Activated B cell treated with CpG ODN at 0.5 μM for 24 hours (primary cell): ENCODE measurements around the gene PDZD7. TPM values are rescaled to one million over a fixed set of nuclear protein-coding genes. Genes with fewer than 3 reads are reported as not detected.

Source experiments
- ATAC-seq: fragments of 200-7000 bp; cut with Tn5 transposase; one replicate; pipeline ENCODE4 v1.10.0; 2021; ENCODE audit warnings: low read depth, mild to moderate bottlenecking, moderate library complexity
- CTCF ChIA-PET: fragments of 350-600 bp; sonication (Branson Sonifier 250); formaldehyde crosslinking; loops from one replicate; lab custom pipeline; 2021; ENCODE audit warnings: antibody characterized with exemption; lab: Charles Lee
- POLR2A ChIA-PET: fragments of 350-600 bp; sonication (Branson Sonifier 250); formaldehyde crosslinking; loops from one replicate; lab custom pipeline; 2021; ENCODE audit warnings: antibody characterized with exemption; lab: Charles Lee
- DNase-seq: peaks from one replicate; pipeline ENCODE4 v3.0.0; 2022
- H3K27ac Mint-ChIP-seq: one replicate; pipeline ENCODE4 v1.8.0; 2020; ENCODE audit warnings: mixed read lengths
- H3K27me3 Mint-ChIP-seq: one replicate; pipeline ENCODE4 v1.8.0; 2021; ENCODE audit warnings: mixed read lengths
- H3K36me3 Mint-ChIP-seq: one replicate; pipeline ENCODE4 v1.8.0; 2021; ENCODE audit warnings: low read depth, mixed read lengths
- H3K4me1 Mint-ChIP-seq: one replicate; pipeline ENCODE4 v1.8.0; 2021; ENCODE audit warnings: mixed read lengths
- H3K4me3 Mint-ChIP-seq: one replicate; pipeline ENCODE4 v1.8.0; 2020; ENCODE audit warnings: mild to moderate bottlenecking, mixed read lengths
- H3K9me3 Mint-ChIP-seq: one replicate; pipeline ENCODE4 v1.8.0; 2020; ENCODE audit warnings: mixed read lengths
- CTCF ChIP-seq: fragments of 200-600 bp; IDR thresholded peaks from one replicate; pipeline ENCODE4 v1.8.0; 2022; ENCODE audit warnings: antibody characterized with exemption, mild to moderate bottlenecking
- intact Hi-C: fragments of 100-400 bp; cut with micrococcal nuclease; formaldehyde crosslinking; loops from one replicate; pipeline ENCODE4 v1.15.1; 2024
- total RNA-seq: library from RNA; stranded (reverse); gene quantifications from 2 replicates; pipeline ENCODE4 v1.2.3, GENCODE V29; 2022

The PDZD7 gene
- total RNA-seq, 1 donor from 2014 or later: 0.11 TPM

GRCh38 chr10:101028446-101029337 is 2.2 kb downstream of the PDZD7 start:
- Mint-ChIP-seq H3K27ac (no peak overlapping the region), H3K4me3 (no peak overlapping the region), H3K4me1 (peaks cover 20% of the 10 kb centered on the region), H3K9me3 (no peaks in the 10 kb centered on the region), H3K36me3 (peaks cover 5% of the 10 kb centered on the region), H3K27me3 (peaks cover 19% of the 10 kb centered on the region)
- POLR2A ChIA-PET: interaction anchor here (0.7 to 1.0 kb wide), 2 partner anchors 14 to 67 kb away, joined by 3 to 4 read pairs; no protein-coding TSS in a partner anchor
- DNase-seq: no peak
- CTCF ChIA-PET: interaction anchor here (1.0 to 5.8 kb wide), 3 partner anchors 10 to 31 kb away, joined by 4 to 20 read pairs (median 4); no protein-coding TSS in a partner anchor
- TF ChIP-seq CTCF: no peak
- intact Hi-C loops: no loop called here
- no peak for ATAC-seq

- POLR2A ChIA-PET: no interaction called here
- peaks cover 12% of the 10 kb centered on the region for H3K4me1 Mint-ChIP-seq
- intact Hi-C loops: no loop called here
- no peak overlapping the region for H3K4me3 Mint-ChIP-seq
- ATAC-seq (no peak), DNase-seq (no peak)
- no peaks in the 10 kb centered on the region for H3K9me3 Mint-ChIP-seq
- TF ChIP-seq CTCF: no peak
- peaks cover 5% of the 10 kb centered on the region for H3K36me3 Mint-ChIP-seq
- H3K27me3 Mint-ChIP-seq: peaks cover 19% of the 10 kb centered on the region
- CTCF ChIA-PET: interaction anchor here (1.0 to 5.8 kb wide), 2 partner anchors 8 to 13 kb away, joined by 4 to 20 read pairs; no protein-coding TSS in a partner anchor
- H3K27ac Mint-ChIP-seq: no peak overlapping the region
Observed at GRCh38 chr10:101027106-101027720, 3.7 kb downstream of the PDZD7 start.

- peaks cover 10% of the 10 kb centered on the region for H3K4me1 Mint-ChIP-seq
- H3K27me3 Mint-ChIP-seq: peaks cover 14% of the 10 kb centered on the region
- POLR2A ChIA-PET: no interaction called here
- ATAC-seq (no peak), DNase-seq (no peak)
- TF ChIP-seq CTCF: no peak
- no peak overlapping the region for H3K27ac Mint-ChIP-seq
- no peak overlapping the region for H3K4me3 Mint-ChIP-seq
- no peaks in the 10 kb centered on the region for H3K9me3 Mint-ChIP-seq
- intact Hi-C loops: no loop called here
- CTCF ChIA-PET: no interaction called here
- H3K36me3 Mint-ChIP-seq: no peaks in the 10 kb centered on the region
Observed at GRCh38 chr10:101022967-101023705, 7.8 kb downstream of the PDZD7 start.

GRCh38 chr10:101021692-101022251 is 9.2 kb downstream of the PDZD7 start:
- intact Hi-C loops: no loop called here
- ChIA-PET CTCF (no interaction called here), POLR2A (interaction anchor here (0.7 kb wide), 1 partner anchor 26 kb away, joined by 3 read pairs; no protein-coding TSS in a partner anchor)
- no peak for ATAC-seq
- Mint-ChIP-seq H3K4me3 (no peak overlapping the region), H3K27ac (no peak overlapping the region), H3K4me1 (peaks cover 14% of the 10 kb centered on the region), H3K36me3 (no peaks in the 10 kb centered on the region), H3K9me3 (no peaks in the 10 kb centered on the region), H3K27me3 (peaks cover 18% of the 10 kb centered on the region)
- no peak for DNase-seq
- TF ChIP-seq CTCF: no peak
